Epithelial cell of proximal tubule (primary cell): ENCODE measurements around the gene TOX2. TPM values are rescaled to one million over a fixed set of nuclear protein-coding genes. Genes with fewer than 3 reads are reported as not detected.

Experiments
- DNase-seq: peaks from one replicate; pipeline ENCODE4 v3.0.0-alpha.2; 2011; ENCODE audit warnings: low read depth
- H3K4me3 ChIP-seq: 2 replicates; pipeline ENCODE4 v1.5.1; 2011; ENCODE audit warnings: low read depth, mild to moderate bottlenecking, low read length
- CTCF ChIP-seq: conservative IDR thresholded peaks from 2 replicates; pipeline ENCODE4 v1.5.1; 2012; ENCODE audit warnings: low read depth, mild to moderate bottlenecking, low read length
- total RNA-seq: library from RNA; depleted of rRNA; stranded (reverse); fragments of >200 nt; gene quantifications from 2 replicates; pipeline ENCODE4 v1.2.3, GENCODE V29; 2015

TOX2 gene
- total RNA-seq, 1 donor from 2014 or later, result 2.5 TPM

- no peak for DNase-seq
- no peak for TF ChIP-seq CTCF
- H3K4me3 ChIP-seq, result no peak overlapping the region
Measured at GRCh38 chr20:43931976-43932375, 17.3 kb downstream of the TOX2 start.

GRCh38 chr20:43934833-43935232 lies 20.2 kb downstream of the TOX2 start:
- DNase-seq, result no peak
- TF ChIP-seq CTCF, result no peak
- no peak overlapping the region for H3K4me3 ChIP-seq

GRCh38 chr20:43936104-43936770 lies 21.6 kb downstream of the TOX2 start:
- H3K4me3 ChIP-seq, result no peak overlapping the region
- DNase-seq, result no peak
- TF ChIP-seq CTCF, result no peak

GRCh38 chr20:43936805-43937204 lies 22.2 kb downstream of the TOX2 start:
- no peak for DNase-seq
- TF ChIP-seq CTCF, result no peak
- H3K4me3 ChIP-seq, result no peak overlapping the region

- no peak for DNase-seq
- TF ChIP-seq CTCF, result no peak
- H3K4me3 ChIP-seq, result no peak overlapping the region
Measured at GRCh38 chr20:43937591-43937990, 22.9 kb downstream of the TOX2 start.

GRCh38 chr20:43938017-43938655 lies 23.5 kb downstream of the TOX2 start:
- TF ChIP-seq CTCF, result no peak
- DNase-seq, result no peak
- no peak overlapping the region for H3K4me3 ChIP-seq
